Measurements from ENCODE around the gene DHX34.

The DHX34 gene

DNA sequence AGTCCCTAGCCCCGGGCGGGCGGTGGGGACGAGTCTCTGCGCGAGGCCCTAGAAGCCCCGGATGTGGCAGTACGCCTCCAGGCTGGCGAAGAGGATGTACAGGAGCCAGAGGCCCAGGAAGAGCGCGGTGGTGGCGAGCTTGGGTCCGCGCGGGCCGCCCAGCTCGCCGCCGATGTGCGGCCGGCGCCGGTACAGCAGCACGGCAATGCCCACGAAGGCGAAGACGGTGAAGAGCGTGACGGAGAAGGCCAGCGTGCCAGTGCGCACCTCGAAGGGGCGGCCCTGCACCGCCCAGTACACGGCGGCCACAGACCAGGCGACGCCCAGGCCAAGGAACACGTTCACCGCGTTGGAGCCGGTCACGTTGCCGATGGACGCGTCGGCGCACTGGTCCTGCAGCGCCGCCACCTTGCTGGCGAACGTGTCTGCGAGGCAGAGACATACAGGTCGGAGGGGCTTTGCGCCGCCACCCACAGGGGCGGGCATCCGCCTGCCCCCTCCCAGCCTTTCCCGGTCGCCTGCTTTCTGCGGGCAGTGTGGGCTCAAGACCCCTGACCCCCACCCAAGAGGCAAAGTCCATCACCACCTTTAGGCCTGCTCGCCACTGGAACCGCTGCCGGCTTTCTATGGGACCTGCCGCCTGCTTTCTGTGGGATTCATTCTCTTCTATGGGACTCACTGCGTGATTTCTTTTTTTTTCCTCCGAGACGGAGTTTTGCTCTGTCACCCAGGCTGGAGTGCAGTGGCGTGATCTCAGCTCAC is 81.1 kb downstream of the DHX34 start:
- no peak overlapping the region for H3K9ac ChIP-seq (ENCODE audit: low read length)
- DNase-seq = no peak

GRCh38 chr19:47432091-47432490 is 83.0 kb downstream of the DHX34 start:
- no peak overlapping the region for H3K4me3 ChIP-seq (ENCODE audit: low read length)
- H3K27me3 ChIP-seq (replicated peaks; ENCODE audit: insufficient read depth, low read length) = peaks cover 49% of the 10 kb centered on the region
- no peak overlapping the region for H3K9ac ChIP-seq (ENCODE audit: low read length)
- no peak overlapping the region for H3K4me2 ChIP-seq (ENCODE audit: low read depth, low read length)
- no peaks in the 10 kb centered on the region for H3K9me3 ChIP-seq (replicated peaks; ENCODE audit: insufficient read depth, low read length)
- TF ChIP-seq EZH2phosphoT487 (IDR thresholded peaks at IDR 0.05; ENCODE audit: low read length) (no peak), EZH2 (optimal IDR thresholded peaks at IDR 0.05; ENCODE audit: low read depth, low read length) (no peak)
- TF ChIP-seq, protein P1, sequence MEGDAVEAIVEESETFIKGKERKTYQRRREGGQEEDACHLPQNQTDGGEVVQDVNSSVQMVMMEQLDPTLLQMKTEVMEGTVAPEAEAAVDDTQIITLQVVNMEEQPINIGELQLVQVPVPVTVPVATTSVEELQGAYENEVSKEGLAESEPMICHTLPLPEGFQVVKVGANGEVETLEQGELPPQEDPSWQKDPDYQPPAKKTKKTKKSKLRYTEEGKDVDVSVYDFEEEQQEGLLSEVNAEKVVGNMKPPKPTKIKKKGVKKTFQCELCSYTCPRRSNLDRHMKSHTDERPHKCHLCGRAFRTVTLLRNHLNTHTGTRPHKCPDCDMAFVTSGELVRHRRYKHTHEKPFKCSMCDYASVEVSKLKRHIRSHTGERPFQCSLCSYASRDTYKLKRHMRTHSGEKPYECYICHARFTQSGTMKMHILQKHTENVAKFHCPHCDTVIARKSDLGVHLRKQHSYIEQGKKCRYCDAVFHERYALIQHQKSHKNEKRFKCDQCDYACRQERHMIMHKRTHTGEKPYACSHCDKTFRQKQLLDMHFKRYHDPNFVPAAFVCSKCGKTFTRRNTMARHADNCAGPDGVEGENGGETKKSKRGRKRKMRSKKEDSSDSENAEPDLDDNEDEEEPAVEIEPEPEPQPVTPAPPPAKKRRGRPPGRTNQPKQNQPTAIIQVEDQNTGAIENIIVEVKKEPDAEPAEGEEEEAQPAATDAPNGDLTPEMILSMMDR (IDR thresholded peaks at IDR 0.05; ENCODE audit: low read length) = no peak
- H3K4me1 ChIP-seq (ENCODE audit: low read length) = peaks cover 19% of the 10 kb centered on the region
- no peak overlapping the region for H3K27ac ChIP-seq (ENCODE audit: low read length)
- H3K79me2 ChIP-seq (ENCODE audit: low read length) = no peaks in the 10 kb centered on the region
- no peak for DNase-seq
- no peak overlapping the region for H2AFZ ChIP-seq (ENCODE audit: low read length)
- H4K20me1 ChIP-seq (ENCODE audit: insufficient read depth, low read length) = no peaks in the 10 kb centered on the region
- H3K36me3 ChIP-seq (replicated peaks; ENCODE audit: insufficient read depth, low read length) = no peaks in the 10 kb centered on the region
- H3K9me2 ChIP-seq (replicated peaks; ENCODE audit: insufficient read depth, low read length) = no peaks in the 10 kb centered on the region
- peaks cover 20% of the 10 kb centered on the region for H3F3A ChIP-seq (ENCODE audit: insufficient read depth, low read length)

More for the DNA sequence above, 81.1 kb downstream of the DHX34 start:
- Histone ChIP-seq H4K20me1 (ENCODE audit: insufficient read depth, low read length) (no peaks in the 10 kb centered on the region), H2AFZ (ENCODE audit: low read length) (no peak overlapping the region), H3K79me2 (ENCODE audit: low read length) (no peaks in the 10 kb centered on the region), H3K27me3 (replicated peaks; ENCODE audit: insufficient read depth, low read length) (peaks cover 60% of the 10 kb centered on the region), H3K4me1 (ENCODE audit: low read length) (peaks cover 19% of the 10 kb centered on the region), H3F3A (ENCODE audit: insufficient read depth, low read length) (peaks cover 12% of the 10 kb centered on the region), H3K9me2 (replicated peaks; ENCODE audit: insufficient read depth, low read length) (no peaks in the 10 kb centered on the region), H3K4me2 (ENCODE audit: low read depth, low read length) (no peak overlapping the region), H3K4me3 (ENCODE audit: low read length) (no peak overlapping the region), H3K36me3 (replicated peaks; ENCODE audit: insufficient read depth, low read length) (no peaks in the 10 kb centered on the region), H3K27ac (ENCODE audit: low read length) (no peak overlapping the region), H3K9me3 (replicated peaks; ENCODE audit: insufficient read depth, low read length) (no peaks in the 10 kb centered on the region)
- TF ChIP-seq EZH2phosphoT487 (IDR thresholded peaks at IDR 0.05; ENCODE audit: low read length) (no peak), EZH2 (optimal IDR thresholded peaks at IDR 0.05; ENCODE audit: low read depth, low read length) (no peak)

Data from MM.1S (cell line).